GM18517 (cell line): ENCODE results near the gene OAS2.
"Not testable (repeated sequence)": the region's sequence is repeated elsewhere in the genome, so short reads cannot be mapped to it uniquely, and the experiment has no call there.

Experiments
- ATAC-seq: cut with Tn5 transposase; IDR thresholded peaks from one replicate; pipeline ENCODE4 v1.9.1; 2021; ENCODE audit warnings: mild to moderate bottlenecking, moderate library complexity; ENCODE audit not compliant: unreplicated experiment

OAS2 gene

GRCh38 chr12:112947761-112948160, 30.6 kb upstream of the OAS2 start:
- ATAC-seq: no peak

- ATAC-seq: no peak
Measured at GRCh38 chr12:112948806-112949205, 29.5 kb upstream of the OAS2 start.

- ATAC-seq: no peak
Measured at GRCh38 chr12:112950701-112951100, 27.6 kb upstream of the OAS2 start.

- not testable (repeated sequence) for ATAC-seq
Measured at GRCh38 chr12:112957125-112957524, 21.2 kb upstream of the OAS2 start.

GRCh38 chr12:112961074-112961473, 17.2 kb upstream of the OAS2 start:
- no peak for ATAC-seq

- no peak for ATAC-seq
Measured at GRCh38 chr12:112961536-112961935, 16.8 kb upstream of the OAS2 start.

GRCh38 chr12:112962561-112962960, 15.8 kb upstream of the OAS2 start:
- ATAC-seq: no peak

GRCh38 chr12:112963227-112963861, 15.0 kb upstream of the OAS2 start:
- no peak for ATAC-seq

- ATAC-seq: no peak
Measured at GRCh38 chr12:112964067-112964670, 14.2 kb upstream of the OAS2 start.

- no peak for ATAC-seq
Measured at GRCh38 chr12:112964915-112965314, 13.4 kb upstream of the OAS2 start.

- ATAC-seq: no peak
Measured at GRCh38 chr12:112965643-112966042, 12.7 kb upstream of the OAS2 start.

GRCh38 chr12:112967306-112967705, 11.0 kb upstream of the OAS2 start:
- no peak for ATAC-seq

- no peak for ATAC-seq
Measured at GRCh38 chr12:112967858-112968257, 10.5 kb upstream of the OAS2 start.

- no peak for ATAC-seq
Measured at GRCh38 chr12:112969547-112970306, 8.6 kb upstream of the OAS2 start.

- no peak for ATAC-seq
Measured at GRCh38 chr12:112970391-112970790, 7.9 kb upstream of the OAS2 start.

GRCh38 chr12:112971248-112971647, 7.1 kb upstream of the OAS2 start:
- ATAC-seq: no peak

- no peak for ATAC-seq
Measured at GRCh38 chr12:112973011-112973735, 5.1 kb upstream of the OAS2 start.

- ATAC-seq: no peak
Measured at GRCh38 chr12:112973818-112974231, 4.5 kb upstream of the OAS2 start.

- no peak for ATAC-seq
Measured at GRCh38 chr12:112974904-112975303, 3.4 kb upstream of the OAS2 start.

- no peak for ATAC-seq
Measured at GRCh38 chr12:112977139-112977538, 1.2 kb upstream of the OAS2 start.

- no peak for ATAC-seq
Measured at GRCh38 chr12:112977641-112978040, 678 bp upstream of the OAS2 start.
